22Rv1 (cell line): ENCODE data around the gene KCNT1.

Experiments
- CTCF ChIP-seq: fragments of 450-650 bp; IDR thresholded peaks from 2 replicates; pipeline ENCODE4 v1.5.1; 2017; ENCODE audit warnings: mild to moderate bottlenecking
- ZFX ChIP-seq: fragments of 450-650 bp; IDR thresholded peaks from 2 replicates; pipeline ENCODE4 v1.6.1; 2017; ENCODE audit warnings: antibody characterized with exemption, borderline replicate concordance

- TF ChIP-seq CTCF (no peak), ZFX (no peak)
These were observed 21.9 kb upstream of the KCNT1 start for GRCh38 chr9:135680056-135680455.
